ENCODE data around the gene RALGAPA2.

- no peak for TF ChIP-seq CTCF (IDR thresholded peaks at IDR 0.05; ENCODE audit: low read depth, low read length)
- TF ChIP-seq POLR2A (IDR thresholded peaks at IDR 0.05; ENCODE audit: extremely low read depth, insufficient read length), result no peak
These were observed 315.6 kb downstream of the RALGAPA2 start for GRCh38 chr20:20396794-20397193.
